Ovary (tissue), 9 donors: ENCODE measurements around the gene EHBP1. TPM values are rescaled to one million over a fixed set of nuclear protein-coding genes. Genes with fewer than 3 reads are reported as not detected.

Experiments used
- DNase-seq, 5 donors: peaks; one replicate each; pipeline ENCODE4 v3.0.0-alpha.2; 2019 to 2020
- H3K27ac ChIP-seq, 2 donors: fragments of 200-600 bp; one replicate each; pipeline versions ENCODE4 v1.5.1 to v1.8.0; 2019 to 2022
- H3K27me3 ChIP-seq: fragments of 200-600 bp; one replicate; pipeline ENCODE4 v1.8.0; 2022
- H3K36me3 ChIP-seq: fragments of 200-600 bp; sonication (generic); one replicate; pipeline ENCODE4 v1.5.1; 2019
- H3K4me1 ChIP-seq: one replicate; pipeline ENCODE4 v1.8.1; 2013; ENCODE audit warnings: mild to moderate bottlenecking, moderate library complexity; ENCODE audit not compliant: insufficient read depth
- H3K4me3 ChIP-seq: fragments of 200-600 bp; sonication (generic); one replicate; pipeline ENCODE4 v1.5.1; 2017
- H3K9me3 ChIP-seq, 2 donors: fragments of 200-600 bp in 1 of 2; sonication (generic) in 1 of 2; one replicate each; pipeline versions ENCODE4 v1.5.1 to v1.8.1; 2013 to 2019; ENCODE audit warnings: mild to moderate bottlenecking in 1 of 2, moderate library complexity in 1 of 2
- CTCF ChIP-seq, 3 donors: fragments of 450-650 bp in 2 of 3; fragments of 200-600 bp in 1 of 3; IDR thresholded peaks; one replicate each; pipeline versions ENCODE4 v1.5.1 to v1.8.0; 2016 to 2022; ENCODE audit warnings: antibody characterized with exemption in 3 of 3, mild to moderate bottlenecking in 1 of 3
- EP300 ChIP-seq: sonication (generic); formaldehyde crosslinking; IDR thresholded peaks from one replicate; pipeline ENCODE4 v1.6.1; 2017; ENCODE audit warnings: antibody characterized with exemption
- POLR2A ChIP-seq: fragments of 450-650 bp; IDR thresholded peaks from one replicate; pipeline ENCODE4 v1.6.1; 2017; ENCODE audit warnings: antibody characterized with exemption, mild to moderate bottlenecking, moderate library complexity
- WGBS, 3 donors: extraction: QIAGEN DNeasy Blood & Tissue Kit in 1 of 3; methylation state at CpG; one replicate each; pipeline versions ENCODE4 v1.1.5 to v1.1.7; 2013 to 2017; 5-methylcytosine and 5-hydroxymethylcytosine counted together
- intact Hi-C, 4 donors: fragments of 100-400 bp; cut with DNase I; formaldehyde crosslinking; loops; one replicate each; pipeline versions ENCODE4 v1.11.0 to v1.15.1; 2022 to 2023
- polyA plus RNA-seq, 2 donors: library from polyadenylated mRNA; stranded (reverse); fragments of 200-250 nt in 1 of 2; fragments of 350-450 nt in 1 of 2; fragmentation: Illumina TruSeq in 1 of 2; extraction: RNeasy Lipid Tissue Mini Kit (QIAGEN cat#74804) in 1 of 2; gene quantifications; one replicate each; pipeline ENCODE4 v1.2.3, GENCODE V29; 2013 to 2014
- total RNA-seq, 7 donors: library from RNA; depleted of rRNA in 2 of 7; stranded (reverse); fragments of >200 nt in 2 of 7; fragmentation: NEBNext Ultra II Directional in 3 of 7; extraction: Animal tissue kit (Norgen Biotek cat#: 25700) in 3 of 7; gene quantifications; one replicate each; pipeline versions ENCODE4 v1.1.0 to v1.2.4, GENCODE V29; 2016 to 2023
- donor health status: DM: no; HTN: no; CAD: no; lungs with moderate emphysema.
- donor health status: DM: no; HTN: no; CAD: no.
- donor health status: Bipolar disorder and iron deficiency.
- donor health status: DM: yes; HTN: yes; CAD: no.
- donor health status: DM: no; HTN: no; CAD: no.
- donor health status: DM: yes; HTN: yes; CAD: no.

Gene EHBP1
- total and polyA plus RNA-seq, 9 donors = 56.3 to 185 (median 117) TPM

DNA sequence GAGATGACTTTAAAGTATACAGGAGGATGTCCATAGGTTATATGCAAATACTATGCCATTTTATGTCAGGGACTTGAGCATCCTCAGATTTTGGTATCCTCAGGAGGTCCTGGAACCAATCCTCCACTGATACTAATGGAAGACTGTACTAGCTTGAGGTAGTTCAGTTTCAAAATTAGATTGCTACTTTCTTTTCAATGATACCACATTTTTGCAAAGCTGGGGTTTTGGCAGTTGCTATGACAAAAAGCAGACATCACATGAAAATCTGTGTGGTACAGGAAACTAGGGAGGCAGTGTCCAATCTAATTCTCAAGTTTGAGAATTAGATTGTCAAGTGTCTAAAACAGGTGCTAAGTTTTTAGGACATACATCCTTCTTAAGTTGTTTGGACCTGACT, 14.2 kb downstream of the EHBP1 start:
- H3K27ac ChIP-seq = no peak overlapping the region
- intact Hi-C loops = loop anchor here in 1 of 4 donors (10.0 kb wide), 1 partner anchor 45 kb away; no protein-coding TSS in a partner anchor

DNA sequence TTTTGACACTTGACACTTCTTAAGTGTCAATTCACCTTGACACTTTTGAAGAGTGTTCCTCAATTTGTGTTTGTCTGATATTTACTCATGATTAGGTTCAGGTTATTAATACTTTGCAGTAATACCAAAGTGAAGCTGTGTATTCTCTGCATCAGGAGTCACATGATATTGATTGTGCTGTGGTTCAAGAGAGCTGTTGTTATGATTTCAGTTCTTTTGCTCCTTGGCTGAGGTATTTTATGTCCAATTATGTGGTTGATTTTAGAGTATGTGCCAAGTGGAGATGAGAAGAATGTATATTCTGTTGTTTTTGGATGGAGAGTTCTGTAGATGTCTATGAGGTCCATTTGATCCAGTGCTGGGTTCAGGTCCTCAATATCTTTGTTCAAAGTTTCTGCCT, 17.2 kb downstream of the EHBP1 start:
- no peak for TF ChIP-seq EP300
- no peak for TF ChIP-seq POLR2A
- TF ChIP-seq CTCF (IDR thresholded peaks at IDR 0.05) = no peak
- DNase-seq = no peak
- Histone ChIP-seq H3K27ac (no peak overlapping the region), H3K36me3 (no peaks in the 10 kb centered on the region), H3K4me3 (no peak overlapping the region), H3K4me1 (peaks cover 14% of the 10 kb centered on the region), H3K9me3 (no peaks in the 10 kb centered on the region), H3K27me3 (no peaks in the 10 kb centered on the region)
- intact Hi-C loops = no loop called here

More for the DNA sequence above, 14.2 kb downstream of the EHBP1 start:
- H3K36me3 ChIP-seq = no peaks in the 10 kb centered on the region
- no peaks in the 10 kb centered on the region for H3K27me3 ChIP-seq
- H3K4me3 ChIP-seq = no peak overlapping the region
- H3K4me1 ChIP-seq = peaks cover 10% of the 10 kb centered on the region
- DNase-seq = no peak
- TF ChIP-seq EP300 (no peak), CTCF (IDR thresholded peaks at IDR 0.05) (no peak), POLR2A (no peak)
- H3K9me3 ChIP-seq = no peaks in the 10 kb centered on the region

DNA sequence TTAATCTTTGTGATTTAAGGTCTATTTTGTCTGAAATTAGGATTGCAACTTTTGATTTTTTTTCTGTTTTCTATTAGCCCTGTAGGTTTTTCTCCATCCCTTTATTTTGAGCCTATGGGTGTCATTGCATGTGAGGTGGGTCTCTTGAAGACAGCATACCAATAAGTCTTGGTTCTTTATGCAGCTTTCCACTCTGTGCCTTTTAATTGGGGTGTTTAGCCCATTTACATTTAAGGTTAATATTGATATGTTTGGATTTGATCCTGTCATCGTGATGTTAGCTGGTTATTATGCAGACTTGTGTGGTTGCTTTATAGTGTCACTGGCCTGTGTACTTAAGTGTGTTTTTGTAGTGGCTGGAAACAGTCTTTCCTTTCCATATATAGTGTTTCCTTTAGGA, 17.7 kb downstream of the EHBP1 start:
- no peaks in the 10 kb centered on the region for H3K36me3 ChIP-seq
- TF ChIP-seq CTCF (IDR thresholded peaks at IDR 0.05) (no peak), POLR2A (no peak), EP300 (no peak)
- WGBS, 3 donors = 95 to 100% (median 97%) methylated on average over 1 of the region's 1 CpG
- H3K27me3 ChIP-seq = no peaks in the 10 kb centered on the region
- intact Hi-C loops = no loop called here
- no peak overlapping the region for H3K27ac ChIP-seq
- no peaks in the 10 kb centered on the region for H3K9me3 ChIP-seq
- no peak for DNase-seq
- H3K4me3 ChIP-seq = no peak overlapping the region
- peaks cover 13% of the 10 kb centered on the region for H3K4me1 ChIP-seq

GRCh38 chr2:62724106-62724505, 18.6 kb downstream of the EHBP1 start:
- 84 to 89% (median 88%) methylated on average over 2 of the region's 2 CpGs for WGBS, 3 donors
- DNase-seq = no peak
- H3K4me1 ChIP-seq = peaks cover 9% of the 10 kb centered on the region
- no peak overlapping the region for H3K27ac ChIP-seq
- H3K36me3 ChIP-seq = no peaks in the 10 kb centered on the region
- no peak overlapping the region for H3K4me3 ChIP-seq
- intact Hi-C loops = no loop called here
- TF ChIP-seq POLR2A = no peak
- TF ChIP-seq CTCF (IDR thresholded peaks at IDR 0.05) = no peak
- TF ChIP-seq EP300 = no peak
- no peaks in the 10 kb centered on the region for H3K27me3 ChIP-seq
- no peaks in the 10 kb centered on the region for H3K9me3 ChIP-seq
